ENCODE results near the gene KIAA0513.

KIAA0513 gene

DNA sequence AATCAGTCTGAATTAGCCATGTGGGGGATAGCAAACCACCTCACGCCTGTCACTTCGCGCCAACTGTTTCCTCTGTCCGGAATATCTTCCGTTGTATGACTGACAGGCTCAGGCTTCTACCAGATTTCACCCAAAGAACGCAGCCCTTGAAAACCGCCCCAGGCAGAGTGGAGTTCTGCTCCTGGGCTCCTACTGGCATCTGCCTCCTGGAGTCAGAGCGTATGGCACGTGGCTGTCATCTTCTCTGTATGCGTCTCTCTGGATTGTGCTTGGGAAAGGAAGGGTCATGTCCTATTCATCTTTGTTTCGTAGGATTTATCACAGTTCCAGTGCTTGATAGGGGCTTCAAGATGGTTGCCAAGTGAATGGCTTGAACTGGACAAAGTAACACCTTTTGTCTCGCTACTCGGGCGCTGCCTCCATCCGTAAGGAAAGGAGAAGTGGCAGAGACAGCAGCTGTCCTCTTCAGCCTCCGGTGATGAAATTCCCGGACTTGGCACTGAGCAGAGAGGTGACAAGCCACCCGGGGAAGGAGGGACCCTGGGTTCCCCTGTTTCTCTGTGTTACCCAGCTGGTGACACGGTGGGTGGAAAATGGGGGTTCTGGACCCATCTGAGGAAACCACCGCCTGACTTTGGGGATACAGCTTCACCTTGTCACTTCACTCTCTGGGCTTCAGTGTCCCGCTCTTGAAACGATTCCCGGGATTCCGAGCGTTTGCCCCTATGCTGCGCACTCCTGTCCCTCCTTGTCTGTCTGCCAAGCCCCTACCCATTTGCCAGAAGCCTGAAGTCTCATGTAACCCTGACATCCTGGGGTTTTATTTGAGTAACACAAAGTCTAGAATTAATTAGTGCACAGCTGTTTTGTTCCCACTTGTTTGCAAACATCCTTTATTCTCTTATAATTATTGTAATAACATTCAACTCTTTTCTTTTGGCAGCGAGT is 13.9 kb downstream of the KIAA0513 start:
- H3K27ac ChIP-seq, result no peak overlapping the region
- TF ChIP-seq, protein P1, sequence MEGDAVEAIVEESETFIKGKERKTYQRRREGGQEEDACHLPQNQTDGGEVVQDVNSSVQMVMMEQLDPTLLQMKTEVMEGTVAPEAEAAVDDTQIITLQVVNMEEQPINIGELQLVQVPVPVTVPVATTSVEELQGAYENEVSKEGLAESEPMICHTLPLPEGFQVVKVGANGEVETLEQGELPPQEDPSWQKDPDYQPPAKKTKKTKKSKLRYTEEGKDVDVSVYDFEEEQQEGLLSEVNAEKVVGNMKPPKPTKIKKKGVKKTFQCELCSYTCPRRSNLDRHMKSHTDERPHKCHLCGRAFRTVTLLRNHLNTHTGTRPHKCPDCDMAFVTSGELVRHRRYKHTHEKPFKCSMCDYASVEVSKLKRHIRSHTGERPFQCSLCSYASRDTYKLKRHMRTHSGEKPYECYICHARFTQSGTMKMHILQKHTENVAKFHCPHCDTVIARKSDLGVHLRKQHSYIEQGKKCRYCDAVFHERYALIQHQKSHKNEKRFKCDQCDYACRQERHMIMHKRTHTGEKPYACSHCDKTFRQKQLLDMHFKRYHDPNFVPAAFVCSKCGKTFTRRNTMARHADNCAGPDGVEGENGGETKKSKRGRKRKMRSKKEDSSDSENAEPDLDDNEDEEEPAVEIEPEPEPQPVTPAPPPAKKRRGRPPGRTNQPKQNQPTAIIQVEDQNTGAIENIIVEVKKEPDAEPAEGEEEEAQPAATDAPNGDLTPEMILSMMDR (conservative IDR thresholded peaks at IDR 0.05), result no peak

DNA sequence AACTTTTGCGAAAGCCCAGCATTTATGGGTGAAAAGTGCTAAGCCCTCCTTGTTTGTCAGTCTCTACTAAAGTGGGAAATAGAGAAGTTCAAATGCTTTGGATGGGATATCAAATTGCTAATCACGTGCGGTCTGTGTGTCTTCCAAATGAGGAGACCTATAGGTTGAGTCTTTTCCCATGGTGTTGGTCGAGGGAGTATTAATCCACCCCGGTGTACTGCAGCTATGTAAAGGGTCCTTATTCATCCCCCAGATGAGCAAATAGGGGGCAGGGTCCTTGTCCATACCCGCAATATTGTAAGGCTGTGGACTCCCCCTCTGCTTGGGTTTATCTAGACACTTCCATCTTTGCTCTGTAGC is 14.6 kb downstream of the KIAA0513 start:
- TF ChIP-seq, protein P1 (conservative IDR thresholded peaks at IDR 0.05), result no peak
- no peak overlapping the region for H3K27ac ChIP-seq

DNA sequence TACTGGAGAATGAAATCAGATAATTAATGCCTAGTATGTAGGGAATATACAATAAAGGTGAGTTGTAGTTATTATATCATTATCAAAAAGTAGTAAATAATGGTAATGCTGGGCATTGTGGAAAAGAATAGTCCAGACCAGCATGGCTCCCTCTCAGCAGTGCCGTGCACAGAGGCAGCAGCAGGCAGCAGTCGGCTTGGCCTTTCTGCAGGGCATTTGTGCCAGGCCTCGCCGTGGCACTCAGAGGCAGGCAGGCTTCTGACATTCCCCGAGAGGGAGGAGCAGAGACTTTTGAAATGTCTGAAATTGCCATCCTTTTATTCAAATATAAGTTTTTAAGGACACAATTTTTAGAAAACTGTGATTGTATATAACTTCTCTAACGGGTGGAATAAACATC is 15.0 kb downstream of the KIAA0513 start:
- H3K27ac ChIP-seq, result no peak overlapping the region
- TF ChIP-seq, protein P1 (conservative IDR thresholded peaks at IDR 0.05), result no peak

DNA sequence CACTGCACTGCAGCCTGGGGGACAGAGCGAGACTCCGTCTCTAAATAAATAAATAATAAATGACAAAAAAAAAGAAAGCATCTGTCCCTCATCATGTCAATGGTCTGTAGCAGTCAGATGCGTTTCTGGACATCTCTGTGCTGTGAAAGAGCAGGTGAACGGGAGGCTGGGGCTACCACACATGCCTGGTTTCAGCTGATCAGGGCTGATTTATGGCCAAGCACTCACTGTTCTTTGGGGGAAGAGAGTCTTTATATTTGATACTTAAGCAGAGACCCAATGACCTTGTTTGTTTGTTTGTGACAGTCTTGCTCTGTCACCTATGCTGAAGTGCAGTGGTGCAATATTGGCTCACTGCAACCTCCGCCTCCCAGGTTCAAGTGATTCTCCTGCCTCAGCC is 17.5 kb downstream of the KIAA0513 start:
- H3K27ac ChIP-seq, result no peak overlapping the region
- TF ChIP-seq, protein P1 (conservative IDR thresholded peaks at IDR 0.05), result no peak

DNA sequence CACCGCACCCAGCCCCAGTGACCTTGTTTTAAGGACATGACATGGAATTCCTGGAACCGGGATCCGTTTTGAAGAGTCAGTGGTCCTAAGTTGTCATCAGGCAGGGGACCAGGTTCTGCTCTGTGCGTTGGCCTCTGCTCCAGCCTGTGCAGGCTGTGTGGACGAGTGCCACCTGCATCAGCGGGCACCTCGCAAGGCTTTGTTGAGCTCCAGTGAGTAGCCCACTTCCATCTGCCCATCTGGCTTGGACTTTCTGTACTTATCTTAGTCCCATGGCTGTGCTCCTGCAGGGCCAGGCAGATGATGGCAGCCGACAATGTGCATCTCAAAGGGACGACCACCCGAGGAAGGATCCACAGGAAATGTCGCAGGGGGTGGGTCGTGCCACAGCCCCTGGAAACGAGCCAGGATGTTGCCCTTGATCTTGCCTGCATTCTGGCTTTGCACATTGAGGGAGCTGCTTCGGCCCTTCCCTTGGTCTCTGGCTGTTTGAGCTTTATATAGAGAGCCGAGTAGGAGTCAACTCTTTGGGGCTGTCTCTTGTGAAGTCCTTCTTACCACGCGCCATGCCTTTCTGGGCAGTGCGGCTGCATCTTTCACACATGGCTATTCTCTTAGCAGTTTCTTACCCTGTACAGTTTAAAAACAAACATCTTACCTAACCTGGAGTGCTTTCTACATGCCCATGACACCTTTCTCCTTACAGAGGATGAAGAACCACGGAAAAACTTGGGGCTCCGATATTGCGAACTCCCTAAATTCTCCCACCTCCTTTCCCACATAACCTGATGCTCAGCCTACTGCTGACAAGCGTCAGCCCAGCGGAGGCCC is 18.3 kb downstream of the KIAA0513 start:
- TF ChIP-seq, protein P1 (conservative IDR thresholded peaks at IDR 0.05), result no peak

DNA sequence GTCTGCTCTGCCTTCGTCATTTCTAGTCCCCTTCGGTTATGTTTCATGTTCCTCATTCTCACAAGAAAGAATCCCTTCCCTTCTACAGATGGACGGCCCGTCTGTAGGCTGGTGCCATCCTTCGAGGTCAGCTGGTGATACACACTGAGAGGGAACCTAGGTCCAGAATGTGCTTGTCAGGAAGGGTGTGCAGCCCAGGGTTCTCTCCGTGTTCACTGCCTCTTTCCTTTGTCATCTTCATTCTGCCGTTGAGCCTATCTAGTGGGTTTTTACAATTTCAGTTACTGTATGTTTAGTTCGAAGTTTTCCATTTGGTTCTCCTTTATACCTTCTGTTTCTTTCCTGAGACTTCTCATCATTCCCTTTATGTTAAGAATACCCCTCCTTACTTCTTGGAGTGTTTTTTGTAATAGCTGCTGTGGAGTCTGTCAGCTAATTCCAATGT is 18.9 kb downstream of the KIAA0513 start:
- no peak overlapping the region for H3K27ac ChIP-seq
- TF ChIP-seq, protein P1 (conservative IDR thresholded peaks at IDR 0.05), result no peak

More for the DNA sequence above, 18.3 kb downstream of the KIAA0513 start:
- no peak overlapping the region for H3K27ac ChIP-seq
